PC-9 (cell line): ENCODE results near the gene PCDH1.

Source experiments
- CTCF ChIP-seq: fragments of 200-600 bp; sonication (generic); conservative IDR thresholded peaks from 2 replicates; pipeline ENCODE4 v1.6.1; 2017; ENCODE audit warnings: mixed run types, antibody characterized with exemption, mild to moderate bottlenecking, moderate library complexity
- EZH2 ChIP-seq: fragments of 200-600 bp; sonication (generic); IDR thresholded peaks from 2 replicates; pipeline ENCODE4 v1.8.0; 2017; ENCODE audit warnings: antibody characterized with exemption, low read depth

GRCh38 chr5:141871870-141872269 lies 6.3 kb downstream of the PCDH1 start:
- no peak for TF ChIP-seq CTCF
- no peak for TF ChIP-seq EZH2
